Embryonic facial prominence (tissue), 1 donor: Measurements from ENCODE around the gene HHATL.
A peak's percentile ranks its signal among the peaks of the same experiment; 100 is the strongest.

Experiments used
- DNase-seq: peaks from one replicate; pipeline ENCODE4 v3.0.0-alpha.2; 2016; ENCODE audit errors: extremely low spot score

The HHATL gene

DNA sequence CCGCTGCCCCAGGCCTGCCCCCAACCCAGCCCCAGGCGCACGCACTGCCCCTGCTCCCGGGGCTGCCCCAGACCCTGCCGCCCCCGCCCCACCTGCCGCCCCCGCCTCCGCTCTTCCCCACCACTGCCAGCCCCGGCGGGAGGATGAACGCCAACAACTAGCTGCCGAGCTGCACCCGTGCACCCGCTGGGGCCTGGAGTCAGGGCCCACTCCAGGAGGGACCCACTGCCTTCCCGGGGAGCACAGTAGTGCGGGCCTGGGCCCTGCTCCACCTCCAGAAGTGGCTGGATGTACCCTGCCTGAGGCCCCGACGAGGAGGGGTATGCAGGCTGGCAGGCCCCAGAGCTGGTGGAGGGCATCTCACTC lies 38.2 kb downstream of the HHATL start:
- no peak for DNase-seq

DNA sequence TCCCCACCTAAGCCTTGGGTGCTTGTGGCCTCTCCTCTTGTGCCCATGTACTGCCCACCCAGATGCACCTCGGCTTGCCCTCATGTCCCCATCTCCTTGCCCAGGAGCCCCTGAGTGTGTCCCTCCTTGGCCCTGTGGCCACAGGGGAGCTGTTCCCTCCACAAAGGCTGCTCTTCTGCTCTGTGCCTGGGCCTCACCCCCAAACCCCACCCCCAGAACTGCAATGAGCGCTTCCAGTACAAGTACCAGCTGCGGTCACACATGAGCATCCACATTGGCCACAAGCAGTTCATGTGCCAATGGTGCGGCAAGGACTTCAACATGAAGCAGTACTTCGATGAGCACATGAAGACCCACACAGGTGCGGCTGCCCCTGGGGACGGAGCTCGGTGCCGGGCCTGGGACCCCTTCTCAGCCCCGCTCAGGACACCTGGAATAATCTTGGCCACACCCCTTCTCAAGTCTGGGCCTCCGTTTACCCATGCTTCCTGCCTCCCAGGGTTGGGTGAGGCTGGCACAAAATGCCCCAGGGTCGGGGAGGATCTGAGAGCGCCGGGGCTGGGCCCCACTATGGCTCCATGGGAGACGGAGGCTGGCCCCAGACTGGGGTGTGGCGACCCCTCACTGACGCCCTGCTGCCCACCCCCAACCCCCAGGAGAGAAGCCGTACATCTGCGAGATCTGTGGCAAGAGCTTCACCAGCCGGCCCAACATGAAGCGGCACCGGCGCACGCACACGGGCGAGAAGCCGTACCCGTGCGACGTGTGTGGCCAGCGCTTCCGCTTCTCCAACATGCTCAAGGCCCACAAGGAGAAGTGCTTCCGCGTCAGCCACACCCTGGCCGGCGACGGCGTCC lies 38.8 kb downstream of the HHATL start:
- DNase-seq = no peak

DNA sequence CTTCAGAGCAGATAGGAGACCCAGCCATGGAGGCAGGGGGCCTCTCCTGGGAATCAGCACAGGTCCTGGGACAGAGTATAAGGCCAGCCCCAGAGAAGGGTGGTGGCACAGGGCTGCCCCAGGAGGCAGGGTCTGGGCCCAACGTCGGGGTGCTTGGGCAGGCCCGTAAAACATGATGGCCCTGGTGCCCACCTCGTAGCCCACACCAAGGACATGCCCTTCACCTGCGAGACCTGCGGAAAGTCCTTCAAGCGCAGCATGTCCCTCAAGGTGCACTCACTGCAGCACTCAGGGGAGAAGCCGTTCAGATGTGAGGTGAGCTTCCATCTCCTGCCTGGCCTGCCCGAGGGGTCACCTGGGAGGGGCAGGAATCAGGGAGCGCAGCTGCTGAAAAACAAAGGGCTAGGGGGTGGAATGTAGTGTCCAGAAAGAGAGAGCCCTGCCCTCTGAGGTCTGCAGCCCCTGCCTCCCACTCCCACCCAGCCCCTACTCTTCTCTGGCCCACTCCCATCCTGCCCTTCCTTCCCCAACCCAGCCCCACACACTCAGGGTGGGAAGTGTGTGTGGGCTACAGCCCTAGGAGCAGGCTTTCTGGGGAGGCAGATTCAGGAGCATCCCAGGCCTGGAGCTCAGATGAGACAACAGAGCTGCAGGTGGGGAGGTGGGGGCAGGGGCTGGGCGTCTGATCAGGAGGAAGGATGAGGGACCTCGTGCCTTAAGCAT lies 39.6 kb downstream of the HHATL start:
- DNase-seq = no peak

DNA sequence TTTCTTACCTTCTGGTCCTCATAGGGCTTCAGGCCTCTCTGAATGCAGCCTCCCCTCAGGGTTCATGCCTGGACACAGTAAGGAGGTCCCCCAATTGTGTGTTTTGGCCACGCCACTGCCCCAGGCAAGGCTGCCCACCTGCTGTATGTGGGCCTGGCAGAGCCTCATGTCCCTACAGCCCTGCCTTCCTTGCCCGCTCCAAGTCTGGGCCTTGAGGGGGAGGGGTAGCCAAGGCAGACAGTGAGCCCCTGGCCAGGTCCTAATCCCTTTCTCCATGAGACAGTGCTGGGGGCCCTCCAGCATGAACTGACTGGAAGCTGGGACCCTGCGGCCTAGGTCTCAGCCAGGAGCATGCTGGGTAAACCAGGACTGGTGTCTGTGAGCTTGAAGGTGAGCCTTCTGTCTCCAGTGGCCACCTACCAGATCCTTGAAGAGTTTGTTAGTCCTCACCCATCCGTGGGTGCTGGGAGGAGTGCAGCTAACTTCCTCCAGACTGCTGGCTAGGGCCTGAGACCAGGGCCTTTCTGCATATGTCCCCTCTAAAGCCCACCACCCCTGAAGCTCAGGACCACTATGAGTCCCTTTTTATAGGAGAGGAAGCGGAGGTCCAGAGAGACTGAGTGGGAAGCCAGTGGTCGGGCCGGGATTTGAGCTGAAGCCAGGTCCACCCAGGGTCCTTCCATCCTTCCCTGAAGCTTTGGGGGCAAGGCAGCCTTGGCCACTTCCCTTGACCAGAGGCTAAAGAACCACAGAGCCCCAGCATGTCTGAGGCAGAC lies 40.4 kb downstream of the HHATL start:
- no peak for DNase-seq

DNA sequence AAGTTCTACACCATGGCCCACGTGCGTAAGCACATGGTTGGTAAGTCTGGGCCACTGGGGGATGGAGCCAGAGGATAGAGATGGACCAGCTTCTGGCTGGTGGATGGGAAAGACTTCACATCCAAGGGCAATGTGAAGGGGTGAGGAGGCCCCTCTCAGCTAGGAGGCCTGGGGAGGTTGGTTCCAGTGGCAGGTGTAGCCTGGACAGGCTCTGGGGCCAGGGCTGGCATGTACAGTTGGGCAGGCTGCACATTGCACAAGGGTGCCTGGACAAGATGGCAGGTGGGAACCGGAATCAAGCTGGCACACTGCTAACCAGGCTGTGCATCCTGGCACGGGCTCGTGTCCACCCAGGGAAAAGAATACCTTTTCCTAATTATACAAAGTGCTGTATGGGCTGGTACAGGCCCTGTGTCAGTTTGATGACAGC lies 41.0 kb downstream of the HHATL start:
- DNase-seq = no peak

DNA sequence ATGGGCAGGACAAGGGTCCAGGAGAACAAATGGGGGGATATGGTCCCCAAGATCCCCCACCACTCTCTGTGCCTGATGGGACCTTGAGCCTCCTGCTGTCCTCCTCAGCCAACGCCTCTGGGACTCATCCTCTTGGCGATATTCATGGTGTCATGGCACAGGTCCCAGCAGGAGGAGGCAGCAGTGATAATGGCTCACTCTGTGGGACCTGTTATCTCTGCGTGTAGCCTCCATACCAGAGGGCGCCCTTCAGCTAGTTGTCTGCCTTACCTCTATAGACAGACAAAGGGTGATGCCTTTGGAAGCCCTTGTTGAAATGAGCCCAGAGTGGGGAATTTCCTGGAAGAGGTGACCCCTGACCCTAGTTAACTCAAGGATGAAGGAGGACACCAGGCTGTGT lies 41.7 kb downstream of the HHATL start:
- no peak for DNase-seq

DNA sequence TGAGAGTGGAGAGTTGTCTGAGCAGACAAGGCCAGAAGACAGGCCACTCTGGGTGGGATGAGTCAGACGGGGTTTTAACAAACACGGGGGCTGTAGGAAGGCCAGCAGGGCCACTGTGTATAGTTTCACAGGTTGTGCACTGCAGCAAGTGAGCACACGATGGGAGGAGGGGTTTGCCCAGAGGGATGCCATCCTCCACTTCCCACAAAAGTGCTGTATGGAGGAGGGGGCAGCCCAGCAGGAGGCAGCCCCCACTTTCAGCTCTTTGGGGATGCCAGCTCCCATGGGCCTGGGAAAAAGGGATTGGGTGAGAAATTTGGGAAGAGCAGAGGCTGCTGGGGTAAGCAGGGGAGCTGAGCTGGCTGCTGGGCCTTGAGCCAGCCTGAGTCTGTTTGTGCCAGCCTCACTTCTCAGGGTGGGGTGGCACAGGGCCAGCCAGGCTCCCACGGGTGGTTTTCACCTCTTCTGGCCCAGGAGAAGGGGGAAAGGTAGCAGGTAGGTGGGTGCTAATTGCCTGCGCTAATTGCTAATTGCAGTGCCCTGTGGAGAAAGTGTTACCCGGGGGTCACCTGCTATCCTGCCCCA lies 42.4 kb downstream of the HHATL start:
- DNase-seq = no peak

DNA sequence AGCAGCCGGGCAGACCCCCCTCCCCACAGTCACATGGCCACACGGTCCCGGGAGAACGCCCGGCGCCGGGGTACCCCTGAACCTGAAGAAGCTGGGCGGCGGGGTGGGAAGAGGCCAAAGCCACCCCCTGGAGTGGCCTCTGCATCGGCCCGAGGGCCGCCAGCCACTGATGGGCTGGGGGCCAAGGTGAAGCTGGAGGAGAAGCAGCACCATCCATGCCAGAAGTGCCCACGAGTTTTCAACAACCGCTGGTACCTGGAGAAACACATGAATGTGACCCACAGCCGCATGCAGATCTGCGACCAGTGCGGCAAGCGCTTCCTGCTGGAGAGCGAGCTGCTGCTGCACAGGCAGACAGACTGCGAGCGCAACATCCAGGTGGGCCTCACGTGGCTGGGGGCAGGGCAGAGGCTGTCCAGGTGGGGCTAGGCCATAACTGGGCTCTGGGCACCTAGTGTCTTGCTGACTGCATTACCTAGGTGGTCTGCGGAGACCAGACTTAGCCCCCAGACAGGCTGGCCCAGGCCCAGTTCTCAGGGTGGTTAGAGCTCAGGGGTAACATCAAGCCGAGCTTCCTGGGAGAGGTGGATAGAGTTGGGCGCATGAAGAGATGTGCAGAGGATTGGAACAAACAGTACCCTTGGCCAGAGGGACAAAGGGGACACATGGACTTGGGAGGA lies 43.0 kb downstream of the HHATL start:
- DNase-seq = no peak

DNA sequence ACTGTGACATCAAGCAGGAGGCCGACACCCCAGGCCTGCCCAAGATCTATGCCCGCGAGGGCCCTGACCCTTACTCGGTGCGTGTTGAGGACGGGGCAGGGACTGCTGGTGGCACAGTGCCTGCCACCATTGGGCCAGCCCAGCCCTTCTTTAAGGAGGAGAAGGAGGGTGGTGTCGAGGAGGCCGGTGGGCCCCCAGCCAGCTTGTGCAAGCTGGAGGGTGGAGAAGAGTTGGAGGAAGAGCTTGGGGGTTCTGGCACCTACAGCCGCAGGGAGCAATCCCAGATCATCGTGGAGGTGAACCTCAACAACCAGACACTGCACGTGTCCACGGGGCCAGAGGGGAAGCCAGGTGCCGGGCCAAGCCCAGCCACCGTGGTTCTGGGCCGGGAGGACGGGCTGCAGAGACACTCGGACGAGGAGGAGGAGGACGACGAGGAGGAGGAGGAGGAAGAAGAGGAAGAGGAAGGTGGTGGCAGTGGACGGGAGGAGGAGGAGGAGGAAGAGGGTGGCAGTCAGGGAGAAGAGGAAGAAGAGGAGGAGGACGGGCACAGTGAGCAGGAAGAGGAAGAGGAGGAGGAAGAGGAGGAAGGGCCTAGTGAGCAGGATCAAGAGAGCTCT lies 43.7 kb downstream of the HHATL start:
- DNase-seq = no peak

DNA sequence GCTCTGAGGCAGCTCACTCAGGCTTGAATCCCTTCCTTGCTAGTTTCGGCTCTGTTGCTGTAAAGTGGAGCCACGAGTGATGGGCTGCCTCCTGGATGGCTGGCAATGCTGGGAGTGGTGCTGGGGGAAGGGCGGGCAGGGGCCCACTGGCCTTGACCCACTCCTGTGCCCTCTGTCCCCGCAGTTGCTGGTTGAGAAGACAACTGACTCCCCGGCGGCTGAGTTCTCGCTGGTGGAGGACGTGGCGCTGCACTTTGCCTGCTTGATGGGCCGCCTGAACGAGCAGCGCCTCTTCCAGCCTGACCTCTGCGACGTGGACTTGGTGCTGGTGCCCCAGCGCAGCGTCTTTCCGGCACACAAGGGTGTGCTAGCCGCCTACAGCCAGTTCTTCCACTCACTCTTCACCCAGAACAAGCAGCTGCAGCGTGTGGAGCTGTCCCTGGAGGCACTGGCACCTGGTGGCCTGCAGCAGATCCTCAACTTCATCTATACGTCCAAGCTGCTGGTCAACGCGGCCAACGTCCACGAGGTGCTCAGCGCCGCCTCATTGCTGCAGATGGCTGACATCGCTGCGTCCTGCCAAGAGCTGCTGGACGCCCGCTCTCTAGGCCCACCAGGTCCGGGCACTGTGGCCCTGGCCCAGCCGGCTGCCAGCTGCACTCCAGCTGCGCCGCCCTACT lies 44.4 kb downstream of the HHATL start:
- DNase-seq = no peak

DNA sequence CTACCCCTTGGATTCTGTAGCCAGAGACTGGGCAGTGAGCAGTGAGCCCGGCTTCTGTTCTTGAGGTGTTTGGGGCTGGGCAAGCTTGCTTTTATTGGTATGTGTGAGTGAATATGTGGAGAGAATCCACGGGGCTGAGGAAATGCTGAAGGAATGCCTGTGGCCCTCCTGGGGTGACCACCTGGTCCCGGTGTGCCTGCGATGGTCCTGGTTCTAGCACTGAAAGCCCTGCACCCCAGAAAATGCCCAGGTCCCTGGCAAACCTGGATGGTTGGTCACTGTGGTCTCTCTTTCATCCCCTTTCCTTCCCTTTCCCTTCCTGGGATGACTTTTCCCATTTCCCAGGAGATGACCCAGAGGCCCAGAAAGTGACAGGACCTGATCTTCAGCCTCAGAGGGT lies 44.9 kb downstream of the HHATL start:
- no peak for DNase-seq

DNA sequence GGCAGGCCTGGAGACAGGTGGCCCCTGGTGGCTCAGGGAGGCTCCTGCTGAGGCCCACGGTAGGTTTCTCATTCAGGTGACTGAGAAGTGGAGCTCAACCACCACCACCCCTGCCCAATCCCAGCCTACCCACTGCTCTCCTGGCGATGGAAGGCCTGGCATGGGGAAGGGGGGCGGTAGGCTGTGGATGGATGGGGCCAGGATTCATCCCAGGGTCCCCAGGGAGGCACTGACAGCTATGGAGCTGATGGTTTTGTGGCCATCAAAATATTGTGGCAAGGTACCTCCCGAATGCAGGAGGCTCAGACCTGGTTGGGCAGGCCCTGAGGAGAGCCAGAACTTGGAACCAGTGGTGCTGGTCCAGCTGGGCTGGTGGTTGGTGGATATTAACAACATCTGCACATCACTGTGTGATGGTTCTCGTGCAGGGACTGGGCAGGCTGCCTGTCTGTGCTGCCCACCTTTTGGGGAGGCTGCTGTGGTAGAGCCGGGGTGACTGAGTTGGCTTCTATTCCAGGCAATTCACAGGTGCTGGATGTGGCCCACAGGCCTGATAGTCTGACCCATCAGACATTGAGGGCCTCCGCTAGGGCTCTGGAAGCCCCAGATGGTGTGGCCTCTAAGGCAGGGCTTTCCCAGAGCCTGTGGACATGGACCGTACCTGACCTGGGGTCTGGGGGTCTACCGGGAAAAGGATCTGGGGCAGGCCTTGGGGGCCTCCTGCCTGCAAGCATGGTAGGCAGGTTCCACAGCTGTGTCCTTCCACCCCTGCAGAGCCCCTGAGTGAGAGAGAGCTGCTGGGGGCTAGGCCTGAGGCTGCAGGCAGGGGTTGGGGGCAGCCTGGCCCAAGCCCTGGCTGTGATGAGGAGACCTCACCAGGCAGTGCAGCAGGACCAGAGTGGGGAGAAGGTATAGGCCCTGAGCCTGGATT lies 45.7 kb downstream of the HHATL start:
- no peak for DNase-seq

DNA sequence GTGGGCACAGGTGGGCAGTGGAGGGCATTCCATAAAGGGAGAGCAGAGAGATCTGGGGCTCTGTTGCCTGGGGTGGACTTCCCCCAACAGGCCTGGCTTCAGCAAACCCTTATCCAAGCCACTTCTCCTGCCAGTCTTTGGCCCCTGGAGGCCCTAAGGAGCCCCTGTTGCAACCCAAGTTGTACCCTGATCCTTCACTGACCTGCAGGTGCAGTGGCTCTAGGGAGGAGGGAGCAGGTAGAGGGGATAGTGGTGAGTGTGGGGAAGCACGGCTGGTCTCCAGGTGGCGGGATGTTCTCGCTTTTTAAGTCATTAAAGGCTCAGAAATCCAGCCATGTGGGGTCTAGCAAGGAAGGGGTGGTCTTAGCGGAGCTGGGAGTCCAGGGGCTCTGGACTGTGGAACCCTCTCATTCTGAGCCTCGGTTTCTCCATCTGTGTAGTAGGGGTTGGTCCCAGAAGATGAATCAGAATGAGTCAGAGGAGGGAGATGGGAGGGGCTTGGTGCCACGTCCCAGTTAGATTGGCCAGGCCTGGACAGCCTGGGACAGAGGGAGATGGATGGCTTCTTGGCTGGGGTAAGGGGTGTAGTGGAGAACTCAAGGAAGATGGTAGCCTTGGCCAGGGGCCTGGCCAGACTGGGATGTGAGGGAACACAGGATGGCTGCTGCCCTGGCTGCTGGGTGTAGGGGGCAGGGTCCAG lies 46.5 kb downstream of the HHATL start:
- no peak for DNase-seq

DNA sequence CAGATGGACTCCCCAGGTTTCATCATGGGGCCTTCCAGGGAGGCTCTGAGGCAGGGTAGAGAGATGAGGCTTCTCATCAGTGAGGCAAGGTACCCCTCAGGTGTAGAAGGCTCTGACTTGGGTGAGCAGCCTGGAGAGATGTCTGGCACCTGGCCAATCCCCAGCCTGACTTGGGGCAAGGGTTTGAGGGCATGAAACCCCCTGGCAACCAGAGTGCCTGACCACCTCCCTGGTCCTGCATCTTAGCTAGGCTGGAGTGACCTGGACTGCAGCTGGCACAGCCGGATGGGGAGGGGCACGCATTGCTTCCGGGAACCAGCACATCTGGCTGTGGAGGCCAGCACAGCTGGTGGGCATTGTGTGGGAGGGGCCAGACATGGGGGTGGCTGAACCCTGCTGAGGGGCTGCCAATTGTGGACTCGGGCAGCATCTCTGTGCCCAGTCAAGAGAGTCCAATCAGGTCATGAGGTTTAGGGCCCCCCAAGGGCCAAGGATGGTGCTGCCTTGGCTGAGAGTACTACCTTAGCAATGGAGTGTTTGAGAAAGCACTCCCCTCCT lies 47.2 kb downstream of the HHATL start:
- DNase-seq = no peak

DNA sequence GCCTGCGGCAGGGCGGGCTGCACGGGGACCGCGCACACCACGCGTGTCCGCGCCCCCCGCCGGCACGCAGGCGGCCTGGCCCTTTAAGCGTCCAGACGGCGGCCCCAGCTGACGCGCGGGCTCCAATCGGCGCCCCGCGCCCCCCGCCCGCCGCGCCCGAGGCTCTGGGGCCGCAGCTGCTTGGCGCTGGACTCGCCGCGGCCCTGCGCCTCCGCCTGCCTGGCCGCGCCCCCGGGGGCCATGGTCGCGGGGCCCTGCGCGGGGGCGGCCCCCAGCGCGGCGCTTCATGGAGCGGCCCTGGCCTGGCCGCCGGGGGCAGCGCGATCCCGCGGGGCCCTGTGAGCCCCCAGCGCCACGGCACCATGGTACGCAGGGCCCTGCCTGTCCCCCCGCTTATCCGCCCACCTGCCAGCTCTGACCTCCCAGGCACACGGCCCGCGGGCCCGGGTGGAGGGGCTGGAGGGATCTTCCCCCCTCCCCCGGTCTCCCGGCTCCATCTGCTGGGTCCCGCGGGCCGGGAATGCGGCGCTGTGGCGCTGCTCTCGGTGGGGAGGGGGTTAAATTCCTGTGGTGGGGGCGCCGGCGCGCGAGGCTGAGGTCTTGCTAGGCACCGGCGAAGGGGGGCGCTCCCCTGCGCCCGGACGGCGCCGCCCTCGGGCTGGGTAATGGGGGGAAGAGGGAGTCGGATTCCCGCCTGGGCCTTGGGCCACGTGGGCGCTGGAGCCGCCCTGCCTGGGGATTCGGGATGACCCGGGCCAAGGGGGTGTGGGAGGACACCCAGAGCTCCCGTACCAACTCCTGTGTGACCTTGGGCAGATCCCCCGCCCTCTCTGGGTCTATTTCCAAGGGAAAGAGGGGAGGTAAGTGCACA lies 48.0 kb downstream of the HHATL start:
- DNase-seq = peak; percentile 42

DNA sequence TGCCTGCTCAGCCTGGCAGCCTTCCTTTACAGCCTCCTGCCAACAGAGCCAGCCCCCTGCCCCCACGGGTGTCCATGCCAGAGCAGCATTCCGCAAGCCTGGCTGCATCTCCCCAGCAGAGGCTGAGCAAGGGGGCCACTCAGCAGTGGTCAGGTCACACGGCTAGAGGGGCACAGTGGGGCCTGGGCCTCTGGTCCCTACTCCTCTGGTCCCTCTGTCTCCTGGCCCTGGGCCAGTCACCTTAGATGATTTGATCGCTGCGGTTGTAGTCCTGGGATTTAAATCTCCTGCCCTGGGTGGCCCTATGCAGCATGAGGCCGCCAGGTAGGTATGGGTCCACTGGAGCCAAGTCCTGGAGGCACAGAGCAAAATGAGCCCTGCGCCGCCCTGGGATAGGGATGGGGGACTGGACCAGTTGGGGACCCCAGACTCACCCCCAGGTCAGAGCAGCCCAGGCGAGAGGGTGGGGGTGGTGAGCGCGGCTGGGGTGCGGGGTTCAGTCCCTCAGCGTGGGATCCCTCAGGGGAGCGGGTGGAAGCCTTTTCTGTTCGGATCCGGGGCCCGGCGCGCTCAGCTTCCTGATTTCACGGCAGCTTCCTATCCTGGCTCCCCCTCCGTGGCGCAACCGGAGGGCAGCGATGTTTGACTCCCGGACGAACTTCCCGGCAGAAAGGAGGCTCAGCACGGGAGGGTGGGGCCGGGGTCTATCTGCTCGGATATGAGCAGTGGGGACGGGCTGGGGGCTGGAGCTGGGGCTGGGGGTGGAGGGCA lies 48.9 kb downstream of the HHATL start, which contains the start of gene ZBTB47:
Gene ZBTB47 (plus strand): TSS at position 138 of the 771 bp plus-strand sequence. CDS start 4,659 bp downstream, outside the sequence.
- no peak for DNase-seq

DNA sequence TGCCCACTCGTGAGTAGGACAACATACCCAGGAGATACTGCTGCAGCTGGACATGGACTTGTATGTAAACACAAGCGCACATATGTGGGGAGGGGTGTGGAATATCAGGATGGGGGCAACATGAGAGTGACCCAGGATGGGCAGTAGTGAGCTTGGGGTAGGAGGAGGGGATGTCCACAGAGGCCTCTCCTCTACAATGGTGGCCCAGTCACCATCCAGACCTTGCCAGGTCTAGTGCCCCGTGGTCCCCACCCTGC lies 49.4 kb downstream of the HHATL start:
- DNase-seq = no peak
